Keratinocyte (primary cell): ENCODE data around the gene BEND5.

ENCODE experiments used
- CTCF ChIP-seq, 3 experiments: IDR thresholded peaks in 1 of 3; conservative IDR thresholded peaks in 1 of 3; optimal IDR thresholded peaks in 1 of 3; 2 replicates in 2 of 3; 3 replicates in 1 of 3; pipeline versions ENCODE3 to v1.5.1; 2011; ENCODE audit warnings: low read length in 3 of 3, mild to moderate bottlenecking in 3 of 3, moderate library complexity in 2 of 3, control low read depth in 1 of 3, inconsistent platforms in 1 of 3; ENCODE audit not compliant: insufficient read depth in 2 of 3; ENCODE audit errors: extremely low read depth in 1 of 3
- EZH2 ChIP-seq: IDR thresholded peaks from one replicate; pipeline ENCODE4 v1.6.1; 2012; ENCODE audit warnings: inconsistent platforms, mild to moderate bottlenecking, low read length, moderate library complexity

DNA sequence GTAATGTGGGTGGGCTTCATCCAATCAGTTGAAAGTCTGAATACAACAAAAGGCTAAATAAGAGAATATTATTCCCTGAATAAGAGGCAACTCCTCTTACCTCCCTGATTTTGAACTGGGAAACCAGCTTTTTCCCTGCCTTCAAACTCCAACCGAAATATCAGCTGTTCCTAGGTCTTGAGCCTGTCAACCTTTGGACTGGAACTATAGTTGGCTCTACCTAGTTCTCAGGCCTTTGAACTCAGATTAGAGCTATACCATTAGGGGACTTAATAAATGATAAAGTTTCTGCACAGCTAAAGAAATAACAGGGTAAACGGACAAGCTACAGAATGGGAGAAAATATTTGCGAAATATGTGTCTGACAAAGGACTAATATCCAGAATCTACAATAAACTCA, 43.8 kb upstream of the BEND5 start:
- no peak for TF ChIP-seq CTCF (optimal IDR thresholded peaks at IDR 0.05 in 1 of 3, IDR thresholded peaks at IDR 0.05 in 1 of 3, conservative IDR thresholded peaks at IDR 0.05 in 1 of 3; ENCODE audit: extremely low read depth in 1 of 3, insufficient read depth in 2 of 3, low read length in 3 of 3)
- no peak for TF ChIP-seq EZH2
